ENCODE data around the gene SPPL2B. TPM values are rescaled to one million over a fixed set of nuclear protein-coding genes. Genes with fewer than 3 reads are reported as not detected.

The SPPL2B gene
- total and polyA plus RNA-seq, 2 donors: 17.3 to 125 TPM

GRCh38 chr19:2286402-2287140 is 41.9 kb upstream of the SPPL2B start:
- no peak for DNase-seq (ENCODE audit: low read depth in 6 of 9, low spot score in 9 of 9)
- Histone ChIP-seq H3K27ac (ENCODE audit: low read depth in 1 of 2, low read length in 1 of 2) (no peak overlapping the region), H3K4me3 (ENCODE audit: low read length in 2 of 2) (no peak overlapping the region), H3K9me3 (ENCODE audit: control insufficient read depth in 2 of 2, insufficient read depth in 1 of 2, low read length in 1 of 2) (peaks cover 0 to 5% of the 10 kb centered on the region in 2 donors), H3K4me1 (ENCODE audit: control insufficient read depth in 2 of 2, insufficient read depth in 2 of 2, low read length in 2 of 2) (peaks cover 14 to 31% of the 10 kb centered on the region in 2 donors), H3K36me3 (ENCODE audit: control insufficient read depth in 2 of 2, insufficient read depth in 2 of 2, low read length in 1 of 2) (no peaks in the 10 kb centered on the region), H3K27me3 (ENCODE audit: control insufficient read depth in 2 of 2, insufficient read depth in 1 of 2, low read length in 1 of 2) (peaks cover 48 to 88% of the 10 kb centered on the region in 2 donors)
- 96% methylated on average over 20 of the region's 20 CpGs for WGBS

DNA sequence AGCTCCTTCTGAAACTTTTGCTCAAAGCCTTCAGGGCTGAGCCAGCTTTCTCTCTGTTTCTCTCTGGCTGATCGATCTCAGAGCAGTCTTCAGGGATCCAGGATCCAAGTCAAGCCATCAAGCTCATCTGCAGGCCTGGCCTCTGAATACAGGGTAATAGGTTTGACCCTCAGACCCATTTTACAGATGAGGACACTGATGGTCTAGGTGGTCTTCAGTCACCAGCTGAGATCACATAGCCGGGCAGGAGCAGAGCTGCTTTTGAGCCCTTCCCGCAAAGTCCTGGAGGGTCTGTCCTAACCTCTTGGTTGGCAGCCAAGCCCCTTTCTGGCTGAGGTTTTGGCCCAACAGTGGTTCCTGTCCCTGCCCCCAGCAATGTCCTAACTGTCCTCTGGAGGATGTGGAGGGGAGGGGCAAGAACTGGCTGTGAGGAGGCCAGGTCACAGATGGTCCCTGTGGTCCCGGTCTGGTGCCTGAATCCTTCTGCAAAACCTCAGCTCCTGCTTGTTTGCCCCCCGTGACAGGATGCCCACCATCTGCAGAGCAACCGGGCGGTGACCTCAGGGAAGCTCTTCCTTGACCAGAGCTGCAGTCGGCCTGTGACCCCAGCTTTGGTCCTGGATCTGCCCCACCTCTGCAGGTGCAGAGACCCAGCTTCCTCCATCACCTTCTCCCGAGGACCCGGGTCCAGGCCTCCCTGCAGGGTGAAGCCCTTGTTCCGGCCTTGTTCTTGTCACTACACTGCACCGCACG is 40.7 kb upstream of the SPPL2B start:
- WGBS: 78% methylated on average over 13 of the region's 13 CpGs
- Histone ChIP-seq H3K36me3 (ENCODE audit: control insufficient read depth in 2 of 2, insufficient read depth in 2 of 2, low read length in 1 of 2) (no peaks in the 10 kb centered on the region), H3K4me1 (ENCODE audit: control insufficient read depth in 2 of 2, insufficient read depth in 2 of 2, low read length in 2 of 2) (peaks cover 14 to 20% of the 10 kb centered on the region in 2 donors), H3K27me3 (ENCODE audit: control insufficient read depth in 2 of 2, insufficient read depth in 1 of 2, low read length in 1 of 2) (peaks cover 45 to 88% of the 10 kb centered on the region in 2 donors), H3K9me3 (ENCODE audit: control insufficient read depth in 2 of 2, insufficient read depth in 1 of 2, low read length in 1 of 2) (peaks cover 0 to 5% of the 10 kb centered on the region in 2 donors), H3K27ac (ENCODE audit: low read depth in 1 of 2, low read length in 1 of 2) (no peak overlapping the region), H3K4me3 (ENCODE audit: low read length in 2 of 2) (no peak overlapping the region)
- no peak for DNase-seq (ENCODE audit: low read depth in 6 of 9, low spot score in 9 of 9)

GRCh38 chr19:2288338-2288817 is 40.1 kb upstream of the SPPL2B start:
- no peak overlapping the region for H3K27ac ChIP-seq (ENCODE audit: low read depth in 1 of 2, low read length in 1 of 2)
- peaks cover 0 to 5% of the 10 kb centered on the region in 2 donors for H3K9me3 ChIP-seq (ENCODE audit: control insufficient read depth in 2 of 2, insufficient read depth in 1 of 2, low read length in 1 of 2)
- no peak for DNase-seq (ENCODE audit: low read depth in 6 of 9, low spot score in 9 of 9)
- no peaks in the 10 kb centered on the region for H3K36me3 ChIP-seq (ENCODE audit: control insufficient read depth in 2 of 2, insufficient read depth in 2 of 2, low read length in 1 of 2)
- H3K27me3 ChIP-seq (ENCODE audit: control insufficient read depth in 2 of 2, insufficient read depth in 1 of 2, low read length in 1 of 2): peaks cover 41 to 86% of the 10 kb centered on the region in 2 donors
- WGBS: 96% methylated on average over 17 of the region's 17 CpGs
- H3K4me3 ChIP-seq (ENCODE audit: low read length in 2 of 2): no peak overlapping the region
- H3K4me1 ChIP-seq (ENCODE audit: control insufficient read depth in 2 of 2, insufficient read depth in 2 of 2, low read length in 2 of 2): peaks cover 14 to 20% of the 10 kb centered on the region in 2 donors

DNA sequence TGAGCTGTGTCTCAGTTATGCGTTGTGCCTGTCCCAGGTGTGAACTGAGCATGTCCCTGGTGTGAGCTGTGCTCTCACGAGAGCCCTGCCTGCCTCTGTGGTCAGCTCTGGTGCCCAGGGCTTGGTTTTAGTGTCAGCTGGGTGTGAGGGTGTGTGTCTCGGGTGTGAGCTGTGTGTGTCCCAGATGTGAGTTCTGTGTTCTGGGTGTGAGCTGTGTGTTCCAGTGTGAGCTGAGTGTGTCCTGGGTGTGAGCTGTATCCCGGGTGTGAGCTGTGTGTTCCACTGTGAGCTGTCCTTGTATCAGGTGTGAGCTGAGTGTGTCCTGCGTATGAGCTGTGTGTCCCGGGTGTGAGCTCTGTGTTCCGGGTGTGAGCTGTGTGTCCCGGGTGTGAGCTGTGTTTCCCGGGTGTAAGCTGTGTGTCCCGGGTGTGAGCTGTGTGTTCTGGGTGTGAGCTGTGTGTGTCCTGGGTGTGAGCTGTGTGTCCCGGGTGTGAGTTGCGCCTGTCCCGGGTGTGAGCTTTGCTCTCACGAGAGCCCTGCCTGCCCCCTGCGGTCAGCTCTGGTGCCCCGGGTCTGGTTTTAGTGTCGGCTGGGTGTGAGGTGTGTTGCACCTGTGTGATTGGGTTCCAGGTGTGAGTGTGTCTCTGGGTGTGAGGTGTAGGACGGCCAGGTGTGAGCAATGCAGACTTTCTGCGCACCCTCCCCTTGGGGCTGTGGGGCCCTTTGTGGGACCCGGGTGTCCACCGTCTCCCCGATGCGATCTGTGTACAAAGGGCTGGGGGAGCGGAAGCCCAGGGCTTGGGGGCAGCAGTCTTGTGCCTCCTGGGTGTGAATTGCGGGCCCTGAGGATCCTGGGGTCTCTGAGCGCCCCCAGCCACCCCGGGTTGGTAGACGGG is 39.4 kb upstream of the SPPL2B start:
- DNase-seq (ENCODE audit: low read depth in 6 of 9, low spot score in 9 of 9): no peak
- Histone ChIP-seq H3K4me1 (ENCODE audit: control insufficient read depth in 2 of 2, insufficient read depth in 2 of 2, low read length in 2 of 2) (peaks cover 14 to 20% of the 10 kb centered on the region in 2 donors), H3K36me3 (ENCODE audit: control insufficient read depth in 2 of 2, insufficient read depth in 2 of 2, low read length in 1 of 2) (no peaks in the 10 kb centered on the region), H3K9me3 (ENCODE audit: control insufficient read depth in 2 of 2, insufficient read depth in 1 of 2, low read length in 1 of 2) (peaks cover 0 to 5% of the 10 kb centered on the region in 2 donors), H3K4me3 (ENCODE audit: low read length in 2 of 2) (peak overlapping the region in 1 of 2 donors; percentile 43), H3K27me3 (ENCODE audit: control insufficient read depth in 2 of 2, insufficient read depth in 1 of 2, low read length in 1 of 2) (peaks cover 44 to 88% of the 10 kb centered on the region in 2 donors), H3K27ac (ENCODE audit: low read depth in 1 of 2, low read length in 1 of 2) (peak overlapping the region in 1 of 2 donors; percentile 42)
- WGBS: 42% methylated on average over 28 of the region's 28 CpGs

DNA sequence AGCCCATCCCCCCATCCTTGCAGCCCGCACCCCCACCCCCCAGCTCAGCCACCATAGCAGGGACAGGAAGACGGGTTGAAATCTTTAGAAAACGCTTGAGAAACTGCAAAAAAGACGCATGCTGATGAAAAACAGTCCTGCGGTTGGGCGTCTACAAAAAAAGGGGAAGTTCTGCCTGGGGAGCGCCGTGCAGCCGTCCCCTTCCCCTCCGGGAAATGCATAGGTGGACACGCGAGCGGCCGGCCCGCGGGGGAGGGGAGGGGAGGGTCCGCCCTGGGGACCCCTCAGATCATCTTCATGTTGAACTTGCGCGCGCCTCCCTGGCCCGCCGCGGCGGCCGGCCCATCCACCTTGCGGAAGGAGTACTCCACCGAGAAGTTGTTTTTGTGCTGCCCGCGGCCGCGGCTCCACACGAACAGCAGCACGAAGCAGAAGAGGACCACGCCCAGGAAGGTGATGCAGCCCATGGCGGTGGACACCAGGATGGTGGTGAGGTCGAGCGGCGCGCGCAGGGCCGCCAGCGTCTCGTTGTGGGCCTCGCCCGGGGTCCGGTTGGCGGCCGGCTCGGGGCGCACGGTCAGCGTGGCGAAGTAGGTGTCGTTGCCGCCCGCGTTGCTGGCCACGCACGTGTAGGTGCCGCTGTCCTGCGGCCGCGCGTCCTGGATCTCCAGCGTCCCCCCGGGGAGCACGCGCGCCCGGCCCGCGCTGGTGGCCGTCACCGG is 38.6 kb upstream of the SPPL2B start:
- Histone ChIP-seq H3K4me3 (ENCODE audit: low read length in 2 of 2) (peak overlapping the region; percentile 16 to 43), H3K27ac (ENCODE audit: low read depth in 1 of 2, low read length in 1 of 2) (peak overlapping the region in 1 of 2 donors; percentile 60), H3K4me1 (ENCODE audit: control insufficient read depth in 2 of 2, insufficient read depth in 2 of 2, low read length in 2 of 2) (peaks cover 14 to 20% of the 10 kb centered on the region in 2 donors), H3K9me3 (ENCODE audit: control insufficient read depth in 2 of 2, insufficient read depth in 1 of 2, low read length in 1 of 2) (peaks cover 0 to 5% of the 10 kb centered on the region in 2 donors), H3K36me3 (ENCODE audit: control insufficient read depth in 2 of 2, insufficient read depth in 2 of 2, low read length in 1 of 2) (no peaks in the 10 kb centered on the region), H3K27me3 (ENCODE audit: control insufficient read depth in 2 of 2, insufficient read depth in 1 of 2, low read length in 1 of 2) (peaks cover 49 to 96% of the 10 kb centered on the region in 2 donors)
- DNase-seq (ENCODE audit: low read depth in 6 of 9, low spot score in 9 of 9): peak in 2 of 9 donors; percentile 22 to 52
- under 1% methylated on average over 72 of the region's 74 CpGs for WGBS

DNA sequence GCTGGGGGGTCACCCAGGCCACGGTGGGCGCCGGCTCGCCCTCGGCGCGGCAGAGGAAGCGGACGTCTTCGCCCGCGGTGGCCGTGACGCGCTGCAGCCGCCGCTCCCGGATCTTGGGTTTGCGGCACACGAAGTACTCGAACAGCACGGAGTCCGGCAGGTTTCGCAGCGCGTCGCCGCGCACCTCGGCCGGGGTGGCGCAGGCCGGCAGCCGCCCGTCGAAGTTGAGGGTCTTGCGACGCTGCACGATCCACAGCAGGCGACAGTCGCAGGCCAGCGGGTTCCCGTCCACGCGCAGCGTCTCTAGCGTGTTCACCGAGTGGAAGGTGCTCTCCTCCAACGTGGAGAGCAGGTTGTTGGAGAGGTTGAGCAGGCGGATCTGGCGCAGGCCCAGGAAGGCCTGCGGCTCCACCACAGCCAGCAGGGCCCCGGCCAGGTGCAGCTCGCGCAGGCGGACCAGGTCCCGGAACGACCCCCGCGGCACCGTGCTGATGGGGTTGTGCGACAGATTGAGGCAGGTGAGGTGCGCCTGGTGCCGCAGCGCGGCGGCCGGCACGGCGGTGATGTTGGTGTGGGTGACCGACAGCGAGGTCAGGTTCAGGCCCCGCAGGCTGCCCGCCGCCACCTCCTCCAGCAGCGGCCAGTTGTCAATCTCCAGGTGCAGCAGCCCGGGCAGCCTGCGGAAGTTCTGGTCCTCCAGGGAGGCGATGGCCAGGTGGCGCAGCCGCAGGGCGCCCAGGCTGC is 37.9 kb upstream of the SPPL2B start:
- Histone ChIP-seq H3K4me3 (ENCODE audit: low read length in 2 of 2) (peak overlapping the region in 1 of 2 donors; percentile 43), H3K27ac (ENCODE audit: low read depth in 1 of 2, low read length in 1 of 2) (no peak overlapping the region), H3K4me1 (ENCODE audit: control insufficient read depth in 2 of 2, insufficient read depth in 2 of 2, low read length in 2 of 2) (peaks cover 14 to 20% of the 10 kb centered on the region in 2 donors), H3K36me3 (ENCODE audit: control insufficient read depth in 2 of 2, insufficient read depth in 2 of 2, low read length in 1 of 2) (no peaks in the 10 kb centered on the region), H3K9me3 (ENCODE audit: control insufficient read depth in 2 of 2, insufficient read depth in 1 of 2, low read length in 1 of 2) (peaks cover 0 to 5% of the 10 kb centered on the region in 2 donors), H3K27me3 (ENCODE audit: control insufficient read depth in 2 of 2, insufficient read depth in 1 of 2, low read length in 1 of 2) (peaks cover 49 to 97% of the 10 kb centered on the region in 2 donors)
- DNase-seq (ENCODE audit: low read depth in 6 of 9, low spot score in 9 of 9): no peak
- WGBS: 3% methylated on average over 82 of the region's 82 CpGs

GRCh38 chr19:2291185-2291751 is 37.2 kb upstream of the SPPL2B start:
- WGBS: 66% methylated on average over 67 of the region's 67 CpGs

More at GRCh38 chr19:2291185-2291751, 37.2 kb upstream of the SPPL2B start:
- Histone ChIP-seq H3K9me3 (ENCODE audit: control insufficient read depth in 2 of 2, insufficient read depth in 1 of 2, low read length in 1 of 2) (peaks cover 0 to 5% of the 10 kb centered on the region in 2 donors), H3K27me3 (ENCODE audit: control insufficient read depth in 2 of 2, insufficient read depth in 1 of 2, low read length in 1 of 2) (peaks cover 49 to 97% of the 10 kb centered on the region in 2 donors), H3K4me1 (ENCODE audit: control insufficient read depth in 2 of 2, insufficient read depth in 2 of 2, low read length in 2 of 2) (peaks cover 14 to 20% of the 10 kb centered on the region in 2 donors), H3K4me3 (ENCODE audit: low read length in 2 of 2) (peak overlapping the region in 1 of 2 donors; percentile 43), H3K27ac (ENCODE audit: low read depth in 1 of 2, low read length in 1 of 2) (no peak overlapping the region), H3K36me3 (ENCODE audit: control insufficient read depth in 2 of 2, insufficient read depth in 2 of 2, low read length in 1 of 2) (no peaks in the 10 kb centered on the region)
- DNase-seq (ENCODE audit: low read depth in 6 of 9, low spot score in 9 of 9): no peak
